SK-N-SH (cell line): Measurements from ENCODE around the gene KNTC1. TPM values are rescaled to one million over a fixed set of nuclear protein-coding genes. Genes with fewer than 3 reads are reported as not detected.

Source experiments
- CTCF ChIA-PET: fragments of 300-600, 350-600 bp; formaldehyde crosslinking; extraction: SDS; loops from one replicate; lab custom pipeline; 2021; lab: Yijun Ruan, JAX
- POLR2A ChIA-PET: fragments of 350-600 bp; sonication (Branson Sonifier 250); formaldehyde crosslinking; extraction: SDS; loops from one replicate; lab custom pipeline; 2020; ENCODE audit warnings: antibody characterized with exemption, inconsistent platforms; lab: Yijun Ruan, JAX
- DNase-seq: peaks from one replicate; pipeline ENCODE4 v3.0.0; 2012
- H2AFZ ChIP-seq: fragments of 200-600 bp; sonication (generic); 2 replicates; pipeline ENCODE4 v1.8.1; 2016; ENCODE audit warnings: antibody characterized with exemption, mild to moderate bottlenecking, low read depth
- H3F3A ChIP-seq: fragments of 200-600 bp; sonication (generic); replicated peaks from 2 replicates; pipeline ENCODE3; 2016; ENCODE audit warnings: antibody characterized with exemption, mild to moderate bottlenecking; ENCODE audit not compliant: insufficient read depth
- H3K27ac ChIP-seq, 2 experiments: fragments of 200-500 bp in 1 of 2; fragments of 200-600 bp in 1 of 2; sonication (Bioruptor generic) in 1 of 2; sonication (generic), shearing (Covaris generic) in 1 of 2; 2 replicates each; pipeline versions ENCODE4 v1.5.1 to v1.6.1; 2014 to 2016; ENCODE audit warnings: low read depth in 2 of 2, inconsistent platforms in 1 of 2, low read length in 1 of 2, mild to moderate bottlenecking in 1 of 2, mixed read lengths in 1 of 2
- H3K27me3 ChIP-seq: fragments of 200-600 bp; sonication (generic), shearing (Covaris generic); 2 replicates; pipeline ENCODE4 v1.6.1; 2016; ENCODE audit warnings: mixed run types; ENCODE audit not compliant: insufficient read depth
- H3K36me3 ChIP-seq, 2 experiments: fragments of 200-500 bp in 1 of 2; fragments of 200-600 bp in 1 of 2; sonication (Bioruptor generic) in 1 of 2; sonication (generic) in 1 of 2; replicated peaks in 1 of 2; 2 replicates each; pipeline versions ENCODE3 to v1.5.1; 2014 to 2016; ENCODE audit warnings: low read length in 1 of 2, mild to moderate bottlenecking in 1 of 2; ENCODE audit not compliant: insufficient read depth in 2 of 2, control insufficient read depth in 1 of 2
- H3K4me1 ChIP-seq, 2 experiments: fragments of 200-500 bp in 1 of 2; fragments of 200-600 bp in 1 of 2; sonication (Bioruptor generic) in 1 of 2; sonication (generic), shearing (Covaris generic) in 1 of 2; 2 replicates each; pipeline versions ENCODE4 v1.5.1 to v1.6.1; 2014 to 2016; ENCODE audit warnings: low read depth in 1 of 2, low read length in 1 of 2, mixed run types in 1 of 2; ENCODE audit not compliant: insufficient read depth in 2 of 2, control insufficient read depth in 1 of 2
- H3K4me2 ChIP-seq: fragments of 200-600 bp; sonication (generic), shearing (Covaris generic); 2 replicates; pipeline ENCODE4 v1.6.1; 2017; ENCODE audit warnings: mixed run types
- H3K4me3 ChIP-seq, 2 experiments: fragments of 200-500 bp in 1 of 2; fragments of 200-600 bp in 1 of 2; sonication (Bioruptor generic) in 1 of 2; sonication (generic), shearing (Covaris generic) in 1 of 2; 2 replicates each; pipeline versions ENCODE4 v1.5.1 to v1.8.1; 2014 to 2016; ENCODE audit warnings: low read depth in 2 of 2, inconsistent platforms in 1 of 2, low read length in 1 of 2, mild to moderate bottlenecking in 1 of 2, mixed read lengths in 1 of 2, moderate library complexity in 1 of 2
- H3K79me2 ChIP-seq: fragments of 200-600 bp; sonication (generic); 2 replicates; pipeline ENCODE4 v1.8.1; 2017; ENCODE audit warnings: mild to moderate bottlenecking; ENCODE audit not compliant: insufficient read depth
- H3K9ac ChIP-seq: fragments of 200-600 bp; sonication (generic); 2 replicates; pipeline ENCODE4 v1.6.1; 2017; ENCODE audit warnings: mixed run types
- H3K9me2 ChIP-seq: fragments of 200-600 bp; sonication (generic); 2 replicates; pipeline ENCODE4 v1.6.1; 2017; ENCODE audit warnings: mixed run types
- H3K9me3 ChIP-seq: fragments of 200-600 bp; sonication (generic); 2 replicates; pipeline ENCODE4 v1.6.1; 2017; ENCODE audit warnings: mixed run types, mild to moderate bottlenecking, moderate library complexity
- H4K20me1 ChIP-seq: fragments of 200-600 bp; sonication (generic); 2 replicates; pipeline ENCODE4 v1.6.1; 2017; ENCODE audit warnings: mild to moderate bottlenecking, mixed run types; ENCODE audit not compliant: insufficient read depth
- ELF1 ChIP-seq: IDR thresholded peaks from 2 replicates; pipeline ENCODE4 v1.4.0; 2012
- EP300 ChIP-seq, 2 experiments: IDR thresholded peaks; 2 replicates each; pipeline versions ENCODE4 v1.4.0 to v1.6.1; 2012; ENCODE audit warnings: borderline replicate concordance in 1 of 2, low read depth in 1 of 2, low read length in 1 of 2
- EZH2phosphoT487 ChIP-seq: fragments of 200-600 bp; sonication (generic); IDR thresholded peaks from 2 replicates; pipeline ENCODE4 v1.6.1; 2017; ENCODE audit warnings: low read depth, mixed run types, mild to moderate bottlenecking, antibody characterized with exemption, moderate library complexity, borderline replicate concordance
- FOSL2 ChIP-seq: IDR thresholded peaks from 2 replicates; pipeline ENCODE4 v1.4.0; 2012; ENCODE audit warnings: low read depth, mild to moderate bottlenecking, moderate library complexity, borderline replicate concordance
- FOXJ3 ChIP-seq: sonication (generic); formaldehyde crosslinking; IDR thresholded peaks from 2 replicates; pipeline ENCODE4 v1.5.1; 2020; ENCODE audit warnings: mild to moderate bottlenecking, missing genetic modification reagents
- GATA2 ChIP-seq: sonication (generic); formaldehyde crosslinking; IDR thresholded peaks from 2 replicates; pipeline ENCODE4 v1.5.0; 2020; ENCODE audit warnings: mild to moderate bottlenecking, missing genetic modification reagents
- JUND ChIP-seq: IDR thresholded peaks from 2 replicates; pipeline ENCODE4 v1.4.0; 2012
- MEF2A ChIP-seq: IDR thresholded peaks from 2 replicates; pipeline ENCODE4 v1.4.0; 2012; ENCODE audit warnings: low read depth, borderline replicate concordance
- MXI1 ChIP-seq: IDR thresholded peaks from 2 replicates; pipeline ENCODE4 v1.6.1; 2012; ENCODE audit warnings: mild to moderate bottlenecking, low read depth, low read length, improper control_type of control experiment
- NFIC ChIP-seq: IDR thresholded peaks from 2 replicates; pipeline ENCODE4 v1.4.0; 2012; ENCODE audit warnings: borderline replicate concordance
- NRF1 ChIP-seq: IDR thresholded peaks from 2 replicates; pipeline ENCODE4 v1.6.1; 2012; ENCODE audit warnings: low read depth, mild to moderate bottlenecking, low read length
- PBX3 ChIP-seq: IDR thresholded peaks from 2 replicates; pipeline ENCODE4; 2012
- POLR2AphosphoS5 ChIP-seq: IDR thresholded peaks from 2 replicates; pipeline ENCODE4 v1.6.1; 2012; ENCODE audit warnings: low read depth, low read length
- RAD21 ChIP-seq: IDR thresholded peaks from 2 replicates; pipeline ENCODE4 v1.6.1; 2012; ENCODE audit warnings: mild to moderate bottlenecking, low read length
- RCOR1 ChIP-seq: fragments of 150-350 bp; IDR thresholded peaks from 2 replicates; pipeline ENCODE4 v1.6.1; 2017; ENCODE audit warnings: antibody characterized with exemption, low read length
- REST ChIP-seq: IDR thresholded peaks from 2 replicates; pipeline ENCODE4 v1.6.1; 2012; ENCODE audit warnings: mild to moderate bottlenecking, low read depth, low read length, moderate library complexity
- SIN3A ChIP-seq: IDR thresholded peaks from 2 replicates; pipeline ENCODE4 v1.6.1; 2012; ENCODE audit warnings: low read depth, mild to moderate bottlenecking, low read length, moderate library complexity, borderline replicate concordance
- TAF1 ChIP-seq: IDR thresholded peaks from 2 replicates; pipeline ENCODE4 v1.6.1; 2012; ENCODE audit warnings: low read depth, mild to moderate bottlenecking, low read length, moderate library complexity, borderline replicate concordance
- TCF12 ChIP-seq: IDR thresholded peaks from 2 replicates; pipeline ENCODE4 v1.4.0; 2012
- ZBTB33 ChIP-seq: IDR thresholded peaks from 2 replicates; pipeline ENCODE4 v1.4.0; 2012; ENCODE audit warnings: low read depth, borderline replicate concordance
- WGBS: methylation state at CpG from one replicate; pipeline ENCODE4 v1.1.6; 2017; ENCODE audit warnings: low lambda C conversion rate; 5-methylcytosine and 5-hydroxymethylcytosine counted together
- polyA plus RNA-seq, 3 experiments: library from polyadenylated mRNA; depleted of rRNA; stranded (reverse); fragments of >200 nt; gene quantifications; 2 replicates each; pipeline ENCODE4 v1.2.3, GENCODE V29; 2012

The KNTC1 gene
- polyA plus RNA-seq, 1 of the 3 experiments (the other 2 are of a cell fraction): 13.2 TPM

GRCh38 chr12:122661246-122661645 is 134.2 kb downstream of the KNTC1 start (continued):
- no peak for TF ChIP-seq ZBTB33
- no peak for TF ChIP-seq SIN3A
- no peak for TF ChIP-seq NFIC
- TF ChIP-seq TCF12: no peak
- TF ChIP-seq JUND: no peak
- TF ChIP-seq FOXJ3 (CRISPR knock-in tag): no peak

- Histone ChIP-seq H3K36me3 (no peaks in the 10 kb centered on the region), H3K27me3 (no peaks in the 10 kb centered on the region), H4K20me1 (no peaks in the 10 kb centered on the region), H3K79me2 (no peaks in the 10 kb centered on the region), H3K9me3 (no peaks in the 10 kb centered on the region), H3K9me2 (no peaks in the 10 kb centered on the region), H3F3A (no peaks in the 10 kb centered on the region), H3K9ac (no peak overlapping the region), H3K4me1 (no peaks in the 10 kb centered on the region), H2AFZ (no peak overlapping the region), H3K4me2 (no peak overlapping the region), H3K4me3 (no peak overlapping the region), H3K27ac (no peak overlapping the region)
- ChIA-PET POLR2A (no interaction called here), CTCF (no interaction called here)
- WGBS: 96% methylated on average over 3 of the region's 3 CpGs
- no peak for DNase-seq
- TF ChIP-seq FOSL2 (no peak), POLR2AphosphoS5 (no peak), PBX3 (no peak), EP300 (IDR thresholded peaks at IDR 0.05; ENCODE audit: borderline replicate concordance in 1 of 2, low read depth in 1 of 2, low read length in 1 of 2) (no peak), MEF2A (no peak), EZH2phosphoT487 (no peak), TAF1 (no peak), GATA2 (CRISPR knock-in tag) (no peak), RAD21 (no peak), RCOR1 (no peak), SIN3A (no peak), NRF1 (no peak), MXI1 (no peak), JUND (no peak), ELF1 (no peak), REST (no peak)
These were observed 134.9 kb downstream of the KNTC1 start for GRCh38 chr12:122661938-122662337.
